ENCODE data around the gene ARID5B.

The ARID5B gene

GRCh38 chr10:61933859-61934555 lies 32.5 kb downstream of the ARID5B start:
- DNase-seq, result no peak

GRCh38 chr10:61935077-61935476 lies 33.6 kb downstream of the ARID5B start:
- no peak for DNase-seq

DNA sequence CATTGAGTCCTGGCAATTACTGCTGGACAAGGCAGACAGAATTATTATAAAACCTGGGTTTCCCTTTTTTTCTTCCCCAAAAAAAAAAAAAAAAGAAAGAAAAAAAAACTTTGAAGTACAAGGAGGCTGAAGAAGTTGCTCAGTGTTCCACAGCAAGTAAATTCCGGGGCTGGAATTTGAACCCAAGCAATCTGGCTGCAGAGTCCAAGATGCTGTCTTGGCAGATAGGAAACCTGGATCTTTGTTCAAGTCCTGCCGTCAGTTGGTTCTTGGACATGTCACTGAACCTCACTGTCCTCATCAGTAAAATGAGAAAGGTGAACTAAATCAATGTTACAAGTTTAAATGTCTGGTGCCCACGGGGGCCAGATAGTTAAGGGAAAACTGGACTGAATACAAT lies 35.3 kb downstream of the ARID5B start:
- DNase-seq, result no peak

DNA sequence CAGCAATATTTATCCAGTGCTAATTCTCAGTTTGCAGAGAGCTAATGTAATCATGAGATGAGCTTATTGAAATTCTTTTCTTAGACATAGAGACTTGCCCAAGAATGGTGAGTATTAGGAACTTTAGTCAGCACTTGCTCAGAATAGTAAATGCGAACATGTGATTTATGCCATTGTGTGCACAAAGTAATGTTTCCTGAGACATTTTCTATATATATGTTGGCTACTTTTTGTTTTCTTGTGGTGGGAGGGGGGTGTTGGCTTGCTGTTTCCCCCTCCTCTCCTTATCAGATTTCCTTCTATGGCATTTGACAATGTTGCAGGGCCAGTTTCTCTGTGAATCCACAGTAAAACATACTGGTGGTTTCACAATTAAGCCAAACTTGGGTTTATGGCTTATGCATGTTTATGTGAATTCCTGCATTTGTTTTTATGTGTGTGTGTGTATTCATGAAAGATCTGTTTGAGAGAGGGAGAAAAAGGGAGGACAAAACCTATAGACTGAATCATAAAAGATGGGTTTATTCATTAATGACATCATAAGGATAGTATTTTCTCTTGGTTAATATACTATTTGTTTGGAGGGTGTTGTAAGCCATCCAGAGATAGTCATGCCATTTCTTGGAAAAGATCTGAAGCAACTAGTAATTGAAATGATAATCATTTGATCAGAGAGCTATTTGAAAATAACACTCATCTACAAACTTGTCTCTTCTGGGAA lies 36.3 kb downstream of the ARID5B start:
- DNase-seq, result no peak

- no peak for DNase-seq
Measured at GRCh38 chr10:61939902-61940301, 38.4 kb downstream of the ARID5B start.

DNA sequence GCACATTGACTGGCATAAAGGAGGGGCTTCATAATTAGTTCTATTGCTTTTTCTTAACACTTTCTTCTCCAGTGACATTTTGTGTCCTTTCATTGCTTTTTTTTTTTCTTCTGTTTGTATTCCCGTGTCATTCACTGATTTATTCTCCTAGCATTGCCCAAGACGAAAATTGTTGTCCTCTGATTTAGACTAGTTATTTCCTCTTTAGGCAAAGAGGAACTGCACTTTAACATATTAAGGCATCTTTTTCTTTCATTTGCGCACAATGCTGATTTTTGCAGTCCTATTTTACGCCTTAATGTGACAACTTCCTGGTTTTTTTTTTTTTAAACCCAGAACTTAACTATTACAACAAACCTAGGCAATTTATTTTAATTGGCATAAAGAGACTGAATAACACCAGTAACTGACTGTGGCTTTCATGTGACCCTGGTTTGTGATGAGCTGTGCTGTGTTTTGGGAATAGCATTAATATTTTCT lies 39.7 kb downstream of the ARID5B start:
- no peak for DNase-seq

DNA sequence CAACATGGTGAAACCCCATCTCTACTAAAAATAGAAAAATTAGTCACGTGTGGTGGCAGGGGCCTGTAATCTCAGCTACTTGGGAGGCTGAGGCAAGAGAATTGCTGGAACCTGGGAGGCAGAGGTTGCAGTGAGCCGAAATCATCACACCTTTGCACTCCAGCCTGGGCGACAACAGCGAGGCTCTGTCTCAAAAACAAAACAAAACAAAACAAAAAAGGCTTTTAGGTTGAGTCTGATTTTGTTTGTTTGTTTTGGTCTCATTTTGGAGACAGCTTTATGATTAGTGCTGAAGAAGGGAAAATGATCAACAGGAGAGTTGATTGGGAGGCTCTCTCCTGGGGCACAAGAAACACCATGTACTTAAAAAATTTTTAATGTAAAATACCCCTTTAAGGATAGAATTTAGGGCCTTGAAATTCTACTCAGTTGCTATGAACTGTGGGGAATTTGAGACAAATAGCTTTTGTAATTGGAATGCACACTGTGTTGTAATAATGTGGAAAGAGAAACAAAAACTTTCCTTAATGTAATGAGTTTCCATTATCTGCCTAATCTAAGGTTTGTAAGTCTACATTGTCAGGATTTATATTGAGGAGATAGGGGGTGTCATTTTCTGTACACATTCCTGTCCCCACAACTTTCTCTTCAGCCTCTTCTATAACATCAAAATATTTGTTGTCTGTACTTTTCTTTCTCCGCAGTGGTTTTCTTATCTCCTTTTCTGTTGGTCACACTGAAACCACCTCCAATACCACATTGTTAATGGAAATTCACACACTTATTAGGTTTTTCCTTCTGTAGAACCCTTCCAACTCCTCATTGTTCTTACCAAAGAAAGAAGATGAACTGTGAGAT lies 41.3 kb downstream of the ARID5B start:
- DNase-seq, result no peak

- DNase-seq, result no peak
Measured at GRCh38 chr10:61943674-61944378, 42.3 kb downstream of the ARID5B start.

GRCh38 chr10:61944410-61945147 lies 43.1 kb downstream of the ARID5B start:
- no peak for DNase-seq

- DNase-seq, result no peak
Measured at GRCh38 chr10:61949687-61950086, 48.2 kb downstream of the ARID5B start.

DNA sequence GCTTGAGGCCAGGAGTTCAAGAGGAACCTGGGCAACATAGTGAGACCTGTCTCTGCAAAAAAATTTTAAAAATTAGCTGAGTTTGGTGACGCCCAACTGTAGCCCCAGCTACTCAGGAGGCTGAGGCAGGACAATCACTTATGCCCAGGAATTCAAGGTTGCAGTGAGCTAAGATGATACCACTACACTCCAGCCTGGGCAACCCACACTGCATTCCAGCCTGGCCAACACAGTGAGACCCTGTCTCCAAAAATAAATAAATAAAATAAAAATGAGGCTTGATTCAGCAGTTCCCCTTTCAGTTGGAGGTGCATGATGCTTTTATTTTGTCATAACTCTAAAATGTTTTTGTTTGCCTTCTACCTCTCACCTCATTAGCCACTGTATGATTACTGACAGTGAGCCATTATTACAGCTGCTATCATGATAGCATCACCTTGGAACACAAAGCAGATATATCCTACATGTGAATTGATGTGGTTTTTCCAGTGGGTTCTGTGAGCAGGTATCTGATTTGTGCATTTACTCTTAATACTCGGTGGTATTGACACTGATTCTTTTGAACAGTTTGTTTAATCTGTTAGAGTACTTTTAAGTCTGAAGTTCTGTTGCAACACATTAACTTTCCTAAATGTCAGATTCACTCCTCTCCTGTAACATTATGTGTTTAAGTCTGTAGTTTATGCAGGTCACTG lies 49.1 kb downstream of the ARID5B start:
- DNase-seq, result no peak

- no peak for DNase-seq
Measured at GRCh38 chr10:61951144-61951483, 49.6 kb downstream of the ARID5B start.

DNA sequence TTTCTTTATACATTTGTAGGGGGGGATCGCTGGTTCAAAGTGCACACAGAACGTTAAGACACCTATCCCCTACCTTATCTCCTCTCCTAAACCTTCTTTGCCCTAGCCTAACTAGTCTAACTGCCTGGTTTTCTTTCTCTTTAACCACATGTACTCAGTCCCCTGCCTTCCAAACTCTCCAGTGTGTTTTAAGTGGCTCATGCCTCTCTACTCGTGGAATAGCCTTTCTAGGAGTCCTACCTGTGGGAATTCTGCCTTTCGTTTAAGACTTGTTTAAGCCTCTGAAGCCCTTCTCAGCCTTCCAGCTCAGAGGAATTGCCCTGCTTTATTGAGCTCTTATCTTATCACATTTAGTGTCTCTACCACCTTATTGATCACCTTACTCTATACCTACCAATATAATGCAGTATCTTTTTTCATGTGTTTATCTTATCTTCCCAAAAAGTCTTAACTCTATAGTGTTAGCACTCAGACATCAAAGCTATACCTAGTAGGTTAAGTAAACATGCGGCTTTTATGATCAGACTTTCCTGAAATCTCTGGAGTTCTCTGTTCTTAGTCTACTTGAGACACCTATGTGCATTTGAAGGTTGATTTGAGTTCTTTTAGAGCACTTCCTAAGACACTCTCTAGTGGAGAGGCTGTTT lies 50.7 kb downstream of the ARID5B start:
- DNase-seq, result no peak

GRCh38 chr10:61953183-61953582 lies 51.7 kb downstream of the ARID5B start:
- DNase-seq, result no peak

GRCh38 chr10:61957806-61958205 lies 56.3 kb downstream of the ARID5B start:
- no peak for DNase-seq

DNA sequence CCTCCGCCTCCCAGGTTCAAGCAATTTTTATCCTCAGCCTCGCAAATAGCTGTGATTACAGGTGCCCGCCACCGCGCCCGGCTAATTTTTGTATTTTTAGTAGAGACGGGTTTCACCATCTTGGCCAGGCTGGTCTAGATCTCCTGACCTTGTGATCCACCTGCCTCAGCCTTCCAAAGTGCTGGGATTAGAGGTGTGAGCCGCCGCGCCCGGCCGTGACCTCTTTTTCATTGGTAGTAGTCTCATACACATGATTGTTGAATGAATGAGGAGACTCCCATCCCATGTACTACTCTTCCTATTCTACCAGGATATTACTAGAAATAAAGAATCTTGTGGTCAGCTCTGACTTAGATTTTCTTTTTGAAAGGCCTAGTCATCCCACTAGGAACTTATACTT lies 56.8 kb downstream of the ARID5B start:
- DNase-seq, result no peak

GRCh38 chr10:61958805-61959204 lies 57.3 kb downstream of the ARID5B start:
- DNase-seq, result no peak

DNA sequence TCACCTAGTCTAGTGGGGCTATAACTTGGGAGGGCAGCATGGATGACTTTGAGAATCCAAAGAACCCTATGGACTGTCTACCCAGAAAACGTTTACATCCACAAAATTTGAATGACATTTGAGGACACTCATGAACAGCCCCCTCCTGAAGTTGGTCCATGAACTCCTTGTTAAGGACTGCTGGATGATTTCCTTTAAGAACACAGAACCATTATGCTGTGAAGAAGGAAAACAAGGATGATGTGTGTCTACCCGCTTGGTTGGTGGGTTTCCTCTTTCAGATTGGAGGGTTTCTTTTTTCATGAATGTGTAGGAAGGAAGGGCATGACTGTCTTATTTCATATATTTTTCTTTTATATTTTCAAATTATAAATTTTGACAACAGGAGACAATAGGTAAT lies 58.3 kb downstream of the ARID5B start:
- no peak for DNase-seq

DNA sequence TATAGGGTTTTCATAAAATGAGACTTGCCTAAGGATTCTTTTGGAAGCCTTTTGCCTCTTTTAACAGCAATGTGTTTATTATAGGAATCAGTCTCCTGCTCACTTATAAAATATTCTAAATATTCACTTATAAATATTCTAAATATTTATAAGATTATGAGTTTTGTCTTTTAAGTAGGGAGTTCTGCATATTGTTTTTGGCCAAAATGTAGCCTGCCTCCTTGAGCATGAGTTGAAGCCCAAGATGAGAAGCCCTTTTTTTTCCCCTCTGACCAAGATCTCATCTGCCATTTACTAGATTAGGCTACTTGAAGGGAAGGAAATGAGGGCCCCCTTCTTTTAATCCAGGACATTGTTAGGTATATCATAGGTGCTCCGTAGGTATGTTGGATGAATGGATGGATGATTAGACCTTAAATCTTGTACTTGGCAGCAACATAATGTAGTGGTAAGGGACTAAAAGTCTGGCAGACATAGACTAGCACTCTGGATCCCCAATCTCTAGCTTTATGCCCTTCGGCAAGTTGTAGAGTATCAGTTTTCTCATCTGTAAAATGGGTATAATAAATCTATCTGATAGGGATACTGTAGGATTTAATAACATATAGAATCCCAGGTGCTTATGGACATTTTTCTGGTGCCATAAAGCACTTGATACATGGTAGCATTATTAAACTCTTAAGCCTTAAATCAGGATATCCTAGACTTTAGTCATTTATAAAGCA lies 59.1 kb downstream of the ARID5B start:
- no peak for DNase-seq

All from amygdala (tissue), 56 donors.